CD14-positive monocyte (primary cell): ENCODE data around the gene ARSI. TPM values are rescaled to one million over a fixed set of nuclear protein-coding genes. Genes with fewer than 3 reads are reported as not detected.

ENCODE experiments used
- DNase-seq, 3 donors: peaks; one replicate each; pipeline ENCODE4 v3.0.0-alpha.2; 2011 to 2022
- H2AFZ ChIP-seq: 2 replicates; pipeline ENCODE4 v1.6.0; 2012; ENCODE audit warnings: mild to moderate bottlenecking, low read depth, low read length, inconsistent platforms; ENCODE audit not compliant: insufficient read depth, poor library complexity, severe bottlenecking
- H3K27ac ChIP-seq, 2 donors: 1 replicate in 1 of 2; 2 replicates in 1 of 2; pipeline ENCODE4 v1.5.1; 2012 to 2013; ENCODE audit warnings: low read length in 2 of 2, control low read depth in 1 of 2, inconsistent platforms in 1 of 2, low read depth in 1 of 2, mild to moderate bottlenecking in 1 of 2
- H3K27me3 ChIP-seq, 2 donors: one replicate each; pipeline versions ENCODE4 v1.6.0 to v1.6.1; 2011 to 2013; ENCODE audit warnings: low read length in 2 of 2; ENCODE audit not compliant: control insufficient read depth in 2 of 2, insufficient read depth in 2 of 2
- H3K36me3 ChIP-seq, 2 donors: replicated peaks in 1 of 2; 1 replicate in 1 of 2; 2 replicates in 1 of 2; pipeline versions ENCODE4 v1.5.1 to v1.6.1; 2012 to 2013; ENCODE audit warnings: low read length in 2 of 2, control low read depth in 1 of 2, inconsistent platforms in 1 of 2, mild to moderate bottlenecking in 1 of 2; ENCODE audit not compliant: insufficient read depth in 2 of 2, control insufficient read depth in 1 of 2
- H3K4me1 ChIP-seq, 2 donors: 1 replicate in 1 of 2; 2 replicates in 1 of 2; pipeline versions ENCODE4 v1.5.1 to v1.6.1; 2012 to 2013; ENCODE audit warnings: low read length in 2 of 2, control low read depth in 1 of 2, inconsistent platforms in 1 of 2, mild to moderate bottlenecking in 1 of 2, moderate library complexity in 1 of 2; ENCODE audit not compliant: insufficient read depth in 2 of 2, control insufficient read depth in 1 of 2
- H3K4me2 ChIP-seq: replicated peaks from 2 replicates; pipeline ENCODE3; 2012; ENCODE audit warnings: low read length, moderate library complexity, mild to moderate bottlenecking; ENCODE audit not compliant: poor library complexity, severe bottlenecking; ENCODE audit errors: extremely low read depth
- H3K4me3 ChIP-seq, 3 experiments: fragments of 200-600 bp in 1 of 3; sonication (generic) in 1 of 3; replicated peaks in 1 of 3; 1 replicate in 2 of 3; 2 replicates in 1 of 3; pipeline ENCODE4 v1.5.1; 2011 to 2013; ENCODE audit warnings: low read length in 3 of 3, mild to moderate bottlenecking in 3 of 3, control low read depth in 2 of 3, low read depth in 2 of 3, inconsistent platforms in 1 of 3, moderate library complexity in 1 of 3
- H3K79me2 ChIP-seq: 2 replicates; pipeline ENCODE4 v1.6.0; 2012; ENCODE audit warnings: mild to moderate bottlenecking, control low read depth, inconsistent platforms, low read length, moderate library complexity; ENCODE audit not compliant: insufficient read depth
- H3K9ac ChIP-seq: 2 replicates; pipeline ENCODE4 v1.6.0; 2017; ENCODE audit warnings: low read length, mild to moderate bottlenecking; ENCODE audit not compliant: insufficient read depth, poor library complexity, severe bottlenecking
- H3K9me3 ChIP-seq, 2 donors: replicated peaks in 1 of 2; 1 replicate in 1 of 2; 2 replicates in 1 of 2; pipeline versions ENCODE4 v1.5.1 to v1.6.1; 2012 to 2013; ENCODE audit warnings: low read length in 2 of 2, control low read depth in 1 of 2; ENCODE audit not compliant: control insufficient read depth in 1 of 2, insufficient read depth in 1 of 2
- H4K20me1 ChIP-seq: 2 replicates; pipeline ENCODE4 v1.6.0; 2012; ENCODE audit warnings: mild to moderate bottlenecking, low read length, control low read depth, moderate library complexity; ENCODE audit not compliant: insufficient read depth
- H3K27ac Mint-ChIP-seq, 7 donors: one replicate each; pipeline ENCODE4 v1.8.0; 2020; ENCODE audit warnings: mild to moderate bottlenecking in 7 of 7, mixed read lengths in 7 of 7, moderate library complexity in 6 of 7, inconsistent platforms in 2 of 7
- H3K27me3 Mint-ChIP-seq, 3 donors: one replicate each; pipeline ENCODE4 v1.8.0; 2021 to 2022; ENCODE audit warnings: low read depth in 3 of 3, mild to moderate bottlenecking in 3 of 3, mixed read lengths in 3 of 3, moderate library complexity in 3 of 3, inconsistent platforms in 1 of 3
- H3K36me3 Mint-ChIP-seq, 2 donors: one replicate each; pipeline ENCODE4 v1.8.0; 2020; ENCODE audit warnings: mixed read lengths in 2 of 2, inconsistent platforms in 1 of 2, mild to moderate bottlenecking in 1 of 2
- H3K4me1 Mint-ChIP-seq: one replicate; pipeline ENCODE4 v1.8.0; 2020; ENCODE audit warnings: mild to moderate bottlenecking, mixed read lengths
- H3K4me3 Mint-ChIP-seq, 2 donors: one replicate each; pipeline ENCODE4 v1.8.0; 2020; ENCODE audit warnings: mild to moderate bottlenecking in 2 of 2, mixed read lengths in 2 of 2, moderate library complexity in 1 of 2
- H3K9me3 Mint-ChIP-seq, 7 donors: one replicate each; pipeline ENCODE4 v1.8.0; 2020 to 2022; ENCODE audit warnings: mixed read lengths in 7 of 7, mild to moderate bottlenecking in 6 of 7, moderate library complexity in 6 of 7, inconsistent platforms in 2 of 7
- WGBS: methylation state at CpG from one replicate; pipeline ENCODE4 v1.1.5; 2013; ENCODE audit warnings: missing lambda C conversion rate; ENCODE audit not compliant: insufficient coverage; 5-methylcytosine and 5-hydroxymethylcytosine counted together
- intact Hi-C, 2 donors: fragments of 100-400 bp; cut with micrococcal nuclease; formaldehyde crosslinking; loops; one replicate each; pipeline versions ENCODE4 v1.15.0 to v1.15.1; 2023
- polyA plus RNA-seq, 3 donors: library from polyadenylated mRNA; depleted of rRNA in 1 of 3; unstranded in 2 of 3; stranded (reverse) in 1 of 3; fragments of 300-500 nt in 2 of 3; fragments of >200 nt in 1 of 3; fragmentation: Illumina TruSeq in 2 of 3; gene quantifications; 1 replicate in 2 of 3; 2 replicates in 1 of 3; pipeline ENCODE4 v1.2.3, GENCODE V29; 2012 to 2021
- TF ChIP-seq, protein P1 (sequence below): fragments of 200-600 bp; IDR thresholded peaks from one replicate; pipeline ENCODE4 v1.8.0; 2022; ENCODE audit warnings: antibody characterized with exemption, mild to moderate bottlenecking

ARSI gene
- polyA plus RNA-seq, 3 donors = not detected

DNA sequence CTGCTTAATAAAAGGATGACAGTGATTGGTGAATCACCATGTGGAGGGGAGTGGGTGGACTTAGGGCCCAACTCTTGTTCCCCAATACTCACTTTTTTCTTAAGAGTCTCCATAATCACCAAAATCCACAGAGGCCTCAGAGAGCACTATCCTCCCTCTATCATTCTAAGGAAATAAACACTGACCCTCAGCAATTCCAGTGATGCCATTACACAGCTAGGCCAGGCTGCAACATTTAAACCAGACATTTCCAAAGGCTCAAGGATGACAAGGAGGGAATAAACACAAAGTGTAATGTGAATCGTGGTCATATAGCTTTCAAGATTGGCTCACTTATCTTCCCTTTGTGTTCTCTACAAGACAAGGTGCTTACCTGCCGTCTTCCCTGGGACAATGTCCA, 2.4 kb upstream of the ARSI start:
- intact Hi-C loops = no loop called here
- no peak overlapping the region for H3K4me3 ChIP-seq
- TF ChIP-seq, protein P1, sequence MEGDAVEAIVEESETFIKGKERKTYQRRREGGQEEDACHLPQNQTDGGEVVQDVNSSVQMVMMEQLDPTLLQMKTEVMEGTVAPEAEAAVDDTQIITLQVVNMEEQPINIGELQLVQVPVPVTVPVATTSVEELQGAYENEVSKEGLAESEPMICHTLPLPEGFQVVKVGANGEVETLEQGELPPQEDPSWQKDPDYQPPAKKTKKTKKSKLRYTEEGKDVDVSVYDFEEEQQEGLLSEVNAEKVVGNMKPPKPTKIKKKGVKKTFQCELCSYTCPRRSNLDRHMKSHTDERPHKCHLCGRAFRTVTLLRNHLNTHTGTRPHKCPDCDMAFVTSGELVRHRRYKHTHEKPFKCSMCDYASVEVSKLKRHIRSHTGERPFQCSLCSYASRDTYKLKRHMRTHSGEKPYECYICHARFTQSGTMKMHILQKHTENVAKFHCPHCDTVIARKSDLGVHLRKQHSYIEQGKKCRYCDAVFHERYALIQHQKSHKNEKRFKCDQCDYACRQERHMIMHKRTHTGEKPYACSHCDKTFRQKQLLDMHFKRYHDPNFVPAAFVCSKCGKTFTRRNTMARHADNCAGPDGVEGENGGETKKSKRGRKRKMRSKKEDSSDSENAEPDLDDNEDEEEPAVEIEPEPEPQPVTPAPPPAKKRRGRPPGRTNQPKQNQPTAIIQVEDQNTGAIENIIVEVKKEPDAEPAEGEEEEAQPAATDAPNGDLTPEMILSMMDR = no peak
- no peaks in the 10 kb centered on the region for H3K36me3 ChIP-seq
- no peak overlapping the region for H2AFZ ChIP-seq
- H3K27ac ChIP-seq = no peak overlapping the region
- no peak for DNase-seq
- peaks cover 0 to 9% (median 2%) of the 10 kb centered on the region in 7 donors for H3K9me3 Mint-ChIP-seq
- H3K9me3 ChIP-seq = peaks cover 0 to 6% of the 10 kb centered on the region in 2 donors
- H3K9ac ChIP-seq = no peak overlapping the region
- no peaks in the 10 kb centered on the region for H4K20me1 ChIP-seq
- H3K4me3 Mint-ChIP-seq = no peak overlapping the region
- H3K79me2 ChIP-seq = no peaks in the 10 kb centered on the region
- H3K27me3 ChIP-seq = peaks cover 31 to 43% of the 10 kb centered on the region in 2 donors
- no peak overlapping the region for H3K4me2 ChIP-seq
- H3K36me3 Mint-ChIP-seq = no peaks in the 10 kb centered on the region
- H3K4me1 Mint-ChIP-seq = peaks cover 2% of the 10 kb centered on the region
- peaks cover 33 to 46% (median 40%) of the 10 kb centered on the region in 3 donors for H3K27me3 Mint-ChIP-seq
- H3K4me1 ChIP-seq = no peaks in the 10 kb centered on the region
- 100% methylated on average over 1 of the region's 2 CpGs for WGBS
- H3K27ac Mint-ChIP-seq = no peak overlapping the region

DNA sequence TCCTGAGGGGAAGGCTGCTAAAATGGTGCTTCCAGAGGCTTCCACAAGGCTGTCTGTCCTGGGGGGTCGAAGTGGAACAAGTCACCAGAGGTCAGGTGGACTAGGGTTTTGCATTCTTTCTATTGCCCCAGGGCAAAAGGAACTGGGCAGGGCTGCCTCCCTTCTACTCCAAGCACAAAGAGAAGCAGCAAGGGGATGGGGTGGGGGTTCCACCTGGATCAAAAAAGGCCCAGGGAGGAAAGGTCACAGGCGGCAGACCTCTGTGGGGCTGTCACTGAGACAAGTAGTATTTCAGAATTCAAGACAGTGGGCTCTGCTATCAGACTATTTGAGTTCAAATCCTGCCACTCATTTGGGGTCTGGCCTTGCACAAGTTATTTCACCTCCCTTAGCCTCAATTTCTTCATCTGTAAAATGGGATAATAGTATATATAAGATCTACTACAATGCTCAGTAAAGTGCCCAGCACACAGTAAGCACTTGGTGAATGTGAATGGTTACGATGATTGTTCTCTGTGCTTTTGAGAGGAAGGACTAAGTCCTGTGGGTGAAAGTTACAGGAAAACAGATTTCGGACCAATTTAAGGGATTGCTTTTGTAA, 1.9 kb upstream of the ARSI start:
- Histone ChIP-seq H3K9ac (no peak overlapping the region), H4K20me1 (no peaks in the 10 kb centered on the region), H3K4me1 (no peaks in the 10 kb centered on the region), H3K4me3 (no peak overlapping the region), H3K4me2 (no peak overlapping the region), H2AFZ (no peak overlapping the region), H3K79me2 (no peaks in the 10 kb centered on the region), H3K36me3 (no peaks in the 10 kb centered on the region), H3K27me3 (peaks cover 31 to 46% of the 10 kb centered on the region in 2 donors), H3K9me3 (peaks cover 0 to 6% of the 10 kb centered on the region in 2 donors), H3K27ac (no peak overlapping the region)
- DNase-seq = no peak
- peak overlapping the region in 1 of 2 donors; percentile 16 for H3K4me3 Mint-ChIP-seq
- intact Hi-C loops = no loop called here
- peaks cover 33 to 51% (median 42%) of the 10 kb centered on the region in 3 donors for H3K27me3 Mint-ChIP-seq
- H3K4me1 Mint-ChIP-seq = peaks cover 2% of the 10 kb centered on the region
- peaks cover 0 to 9% (median 2%) of the 10 kb centered on the region in 7 donors for H3K9me3 Mint-ChIP-seq
- TF ChIP-seq, protein P1 = no peak
- H3K36me3 Mint-ChIP-seq = no peaks in the 10 kb centered on the region
- no peak overlapping the region for H3K27ac Mint-ChIP-seq
- 93% methylated on average over 2 of the region's 4 CpGs for WGBS
